Subcutaneous abdominal adipose tissue (tissue), 5 donors: ENCODE data around the gene TMBIM4.
A peak's percentile ranks its signal among the peaks of the same experiment; 100 is the strongest.

ENCODE experiments used
- H3K27ac ChIP-seq: one replicate; pipeline ENCODE4 v1.7.0; 2013; ENCODE audit warnings: low read depth, mild to moderate bottlenecking, inconsistent platforms, low read length, moderate library complexity
- H3K27me3 ChIP-seq, 5 donors: one replicate each; pipeline ENCODE4 v1.7.0; 2013; ENCODE audit warnings: low read length in 5 of 5, inconsistent platforms in 1 of 5; ENCODE audit not compliant: control insufficient read depth in 5 of 5, insufficient read depth in 4 of 5
- H3K36me3 ChIP-seq, 5 donors: one replicate each; pipeline ENCODE4 v1.7.0; 2013; ENCODE audit warnings: low read length in 5 of 5; ENCODE audit not compliant: control insufficient read depth in 5 of 5, insufficient read depth in 5 of 5
- H3K4me1 ChIP-seq, 5 donors: one replicate each; pipeline ENCODE4 v1.7.0; 2013; ENCODE audit warnings: low read length in 5 of 5, mild to moderate bottlenecking in 3 of 5, moderate library complexity in 1 of 5; ENCODE audit not compliant: control insufficient read depth in 5 of 5, insufficient read depth in 5 of 5
- H3K4me3 ChIP-seq, 5 donors: one replicate each; pipeline ENCODE4 v1.7.0; 2013; ENCODE audit warnings: low read length in 5 of 5, low read depth in 1 of 5
- H3K9ac ChIP-seq, 5 donors: one replicate each; pipeline ENCODE4 v1.7.0; 2013; ENCODE audit warnings: low read length in 5 of 5, mild to moderate bottlenecking in 4 of 5, moderate library complexity in 3 of 5
- H3K9me3 ChIP-seq, 5 donors: one replicate each; pipeline ENCODE4 v1.7.0; 2013; ENCODE audit warnings: low read length in 5 of 5; ENCODE audit not compliant: control insufficient read depth in 5 of 5
- donor health status: healthy.
- donor health status: healthy.
- donor health status: healthy.
- donor health status: healthy.
- donor health status: healthy.

The TMBIM4 gene

GRCh38 chr12:66130267-66131066 lies 39.3 kb downstream of the TMBIM4 start, which contains the start of gene LLPH:
LLPH (minus strand) TSS chr12:66130750; CDS start chr12:66129106, 1,644 bp downstream.
- no peak within 1 kb of the TSS for H3K27ac ChIP-seq
- peak within 1 kb of the TSS; percentile 73 to 96 (median 92) for H3K9ac ChIP-seq
- peaks cover 13 to 24% (median 19%) of the 10 kb centered on the region in 5 donors for H3K36me3 ChIP-seq
- no peaks in the 10 kb centered on the region for H3K9me3 ChIP-seq
- peak within 1 kb of the TSS; percentile 85 to 100 (median 99) for H3K4me3 ChIP-seq
- H3K4me1 ChIP-seq, result peaks cover 4 to 19% (median 17%) of the 10 kb centered on the region in 5 donors
- H3K27me3 ChIP-seq, result no peaks in the 10 kb centered on the region

DNA sequence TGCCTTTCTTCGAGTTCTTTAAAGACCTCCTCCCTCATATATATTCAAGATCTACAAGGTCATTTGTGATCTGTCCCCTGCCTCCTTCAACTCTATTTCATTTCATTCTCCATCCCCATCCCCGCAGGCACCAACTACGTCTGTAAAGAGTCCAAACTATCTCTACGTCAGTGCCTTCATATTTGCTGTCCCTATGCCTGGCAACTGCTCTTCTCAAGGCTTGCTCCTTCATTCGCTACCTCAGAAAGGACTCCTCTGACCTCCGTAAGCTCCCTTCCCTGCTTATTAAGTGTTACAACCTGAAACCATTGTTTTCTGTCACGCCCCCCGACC lies 39.9 kb downstream of the TMBIM4 start:
- Histone ChIP-seq H3K27me3 (no peaks in the 10 kb centered on the region), H3K36me3 (peaks cover 19 to 30% (median 22%) of the 10 kb centered on the region in 5 donors), H3K4me3 (peak overlapping the region; percentile 85 to 100 (median 99)), H3K9me3 (no peaks in the 10 kb centered on the region), H3K9ac (peak overlapping the region; percentile 73 to 96 (median 92)), H3K27ac (no peak overlapping the region), H3K4me1 (peaks cover 4 to 19% (median 17%) of the 10 kb centered on the region in 5 donors)

DNA sequence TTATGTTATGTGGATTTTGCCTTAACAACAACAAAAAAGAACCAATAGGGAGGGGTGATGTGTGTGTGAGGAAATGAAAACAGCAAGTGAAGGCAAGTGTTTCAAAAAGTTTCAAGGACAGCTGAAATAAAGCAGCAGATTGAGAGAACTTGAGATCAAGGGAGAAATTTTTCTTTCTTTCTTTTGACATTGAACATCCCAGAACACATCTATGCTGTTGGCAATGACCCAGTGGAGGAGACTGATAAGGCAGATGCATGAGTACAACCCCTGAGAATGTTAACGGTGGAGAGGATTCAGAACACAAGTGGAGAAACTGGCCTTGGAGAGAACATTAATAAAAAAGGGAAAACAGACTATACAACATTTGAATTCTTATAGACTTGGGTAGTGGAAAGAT lies 42.1 kb downstream of the TMBIM4 start:
- Histone ChIP-seq H3K36me3 (peaks cover 32 to 51% (median 42%) of the 10 kb centered on the region in 5 donors), H3K4me1 (peaks cover 4 to 19% (median 17%) of the 10 kb centered on the region in 5 donors), H3K9ac (no peak overlapping the region), H3K27ac (no peak overlapping the region), H3K9me3 (no peaks in the 10 kb centered on the region), H3K27me3 (no peaks in the 10 kb centered on the region), H3K4me3 (no peak overlapping the region)

DNA sequence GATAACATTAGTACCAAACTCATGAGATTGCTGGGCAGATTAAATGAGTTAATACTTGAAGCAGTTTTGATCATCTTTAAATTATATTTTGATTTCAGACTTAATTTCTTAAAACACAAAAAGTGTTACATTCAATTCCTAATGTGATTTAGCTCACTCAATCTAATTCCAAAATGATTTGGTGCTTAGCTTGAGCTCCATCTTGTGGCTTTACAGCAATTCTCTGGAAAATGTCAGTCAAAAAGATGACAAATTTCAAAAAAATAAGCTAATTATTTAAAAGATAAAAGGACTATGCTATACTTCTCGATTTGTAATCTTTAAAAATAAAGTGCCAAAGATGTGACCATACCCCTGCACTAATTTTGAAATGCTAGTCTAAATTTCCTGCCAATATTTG lies 49.3 kb downstream of the TMBIM4 start:
- Histone ChIP-seq H3K9ac (no peak overlapping the region), H3K9me3 (no peaks in the 10 kb centered on the region), H3K27ac (no peak overlapping the region), H3K36me3 (peaks cover 27 to 48% (median 34%) of the 10 kb centered on the region in 5 donors), H3K4me1 (peaks cover 0 to 3% (median 0%) of the 10 kb centered on the region in 5 donors), H3K4me3 (no peak overlapping the region), H3K27me3 (no peaks in the 10 kb centered on the region)

- no peak overlapping the region for H3K9ac ChIP-seq
- H3K4me3 ChIP-seq, result no peak overlapping the region
- peaks cover 24 to 42% (median 28%) of the 10 kb centered on the region in 5 donors for H3K36me3 ChIP-seq
- no peaks in the 10 kb centered on the region for H3K9me3 ChIP-seq
- H3K27ac ChIP-seq, result no peak overlapping the region
- H3K4me1 ChIP-seq, result peaks cover 0 to 6% (median 0%) of the 10 kb centered on the region in 5 donors
- H3K27me3 ChIP-seq, result no peaks in the 10 kb centered on the region
Observed at GRCh38 chr12:66119870-66120241, 49.9 kb downstream of the TMBIM4 start.

GRCh38 chr12:66119229-66119869 lies 50.4 kb downstream of the TMBIM4 start:
- Histone ChIP-seq H3K9ac (no peak overlapping the region), H3K36me3 (peaks cover 19 to 37% (median 24%) of the 10 kb centered on the region in 5 donors), H3K27me3 (no peaks in the 10 kb centered on the region), H3K27ac (no peak overlapping the region), H3K4me1 (peaks cover 0 to 6% (median 0%) of the 10 kb centered on the region in 5 donors), H3K4me3 (no peak overlapping the region), H3K9me3 (no peaks in the 10 kb centered on the region)

DNA sequence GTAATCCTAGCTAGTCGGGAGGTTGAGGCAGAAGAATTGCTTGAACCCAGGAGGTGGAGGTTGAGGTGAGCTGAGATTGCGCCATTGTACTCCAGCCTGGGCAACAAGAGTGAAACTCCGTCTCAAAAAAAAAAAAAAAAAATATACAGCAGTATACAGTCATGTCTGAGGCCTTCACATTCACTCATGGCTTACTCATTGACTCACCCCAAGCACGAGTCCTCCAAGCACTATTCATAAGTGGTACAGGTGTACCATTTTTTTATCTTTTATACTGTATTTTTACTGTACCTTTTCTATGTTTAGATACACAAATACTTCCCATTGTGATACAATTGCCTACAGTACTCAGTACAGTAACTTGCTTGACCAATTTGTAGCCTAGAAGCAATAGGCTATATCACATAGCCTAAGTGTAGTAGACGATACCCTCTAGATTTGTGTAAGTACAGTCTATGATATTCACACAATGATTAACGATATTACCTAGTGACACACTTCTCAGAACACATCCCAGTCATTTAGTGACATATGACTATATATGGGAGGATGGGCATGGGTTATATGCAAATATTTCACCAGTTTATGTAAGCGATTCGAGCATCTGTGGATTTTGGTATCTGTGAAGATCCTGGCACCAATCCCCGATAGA lies 51.4 kb downstream of the TMBIM4 start:
- Histone ChIP-seq H3K9me3 (no peaks in the 10 kb centered on the region), H3K27me3 (no peaks in the 10 kb centered on the region), H3K4me3 (no peak overlapping the region), H3K9ac (no peak overlapping the region), H3K4me1 (peaks cover 0 to 6% (median 0%) of the 10 kb centered on the region in 5 donors), H3K36me3 (peaks cover 10 to 28% (median 16%) of the 10 kb centered on the region in 5 donors), H3K27ac (no peak overlapping the region)

DNA sequence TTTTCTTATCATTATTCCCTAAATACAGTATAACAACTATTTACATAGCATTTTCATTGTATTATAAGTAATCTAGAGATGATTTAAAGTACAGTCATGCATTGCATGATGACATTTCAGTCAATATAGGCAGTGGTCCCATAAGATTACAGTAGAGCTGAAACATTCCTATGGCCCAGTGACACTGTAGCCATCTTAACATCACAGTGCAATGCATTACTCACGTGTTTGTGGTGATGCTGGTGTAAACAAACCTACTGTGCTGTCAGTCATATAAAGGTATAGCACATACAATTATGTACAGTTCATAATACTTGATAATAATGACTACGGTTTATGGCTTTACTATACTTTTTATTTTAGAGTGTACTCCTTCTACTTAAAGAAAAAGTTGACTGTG lies 52.6 kb downstream of the TMBIM4 start:
- H3K27me3 ChIP-seq, result no peaks in the 10 kb centered on the region
- H3K27ac ChIP-seq, result no peak overlapping the region
- no peak overlapping the region for H3K9ac ChIP-seq
- no peaks in the 10 kb centered on the region for H3K9me3 ChIP-seq
- peaks cover 0 to 6% (median 0%) of the 10 kb centered on the region in 5 donors for H3K4me1 ChIP-seq
- H3K4me3 ChIP-seq, result no peak overlapping the region
- H3K36me3 ChIP-seq, result peaks cover 4 to 18% (median 9%) of the 10 kb centered on the region in 5 donors

DNA sequence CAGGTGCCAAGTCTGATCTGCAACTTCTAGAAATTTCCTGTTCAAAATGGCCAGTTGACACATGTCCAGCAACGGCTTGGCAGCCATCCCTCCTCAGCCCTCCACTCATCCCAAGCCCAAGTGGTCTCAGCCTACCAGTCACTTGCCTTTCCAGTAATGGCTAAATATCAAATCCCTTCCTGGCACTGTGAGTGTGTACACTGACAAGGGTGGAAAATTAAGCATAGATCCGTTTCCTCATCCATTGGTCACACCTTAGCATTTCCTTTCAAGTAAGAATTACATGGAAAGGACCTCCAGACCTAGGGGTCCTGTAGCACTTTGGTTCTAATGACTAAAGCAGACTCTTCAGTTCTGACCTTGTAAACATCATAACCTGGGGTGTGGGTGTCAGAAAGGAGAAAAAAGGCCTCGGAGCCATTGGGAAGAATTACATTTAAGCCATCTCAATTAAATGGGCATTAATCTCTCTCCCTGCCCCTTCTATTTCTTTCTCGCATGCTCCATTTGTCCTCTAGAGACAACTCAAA lies 54.7 kb downstream of the TMBIM4 start:
- H3K9me3 ChIP-seq, result no peaks in the 10 kb centered on the region
- H3K27me3 ChIP-seq, result no peaks in the 10 kb centered on the region
- H3K4me1 ChIP-seq, result peaks cover 0 to 6% (median 0%) of the 10 kb centered on the region in 5 donors
- H3K9ac ChIP-seq, result no peak overlapping the region
- peaks cover 0 to 3% (median 0%) of the 10 kb centered on the region in 5 donors for H3K36me3 ChIP-seq
- H3K4me3 ChIP-seq, result no peak overlapping the region
- H3K27ac ChIP-seq, result no peak overlapping the region
